Renal pelvis (tissue), 4 donors: ENCODE data around the gene MTG2. TPM values are rescaled to one million over a fixed set of nuclear protein-coding genes. Genes with fewer than 3 reads are reported as not detected.

Experiments used
- DNase-seq: peaks from one replicate; pipeline ENCODE4 v3.0.0-alpha.2; 2013
- polyA plus RNA-seq, 3 donors: library from polyadenylated mRNA; unstranded; fragments of 120-200 nt; gene quantifications; one replicate each; pipeline ENCODE4 v1.2.1, GENCODE V29; 2013; ENCODE audit not compliant: insufficient read length in 3 of 3

MTG2 gene
- polyA plus RNA-seq, 3 donors = 32.2 to 45.6 (median 37.1) TPM

- no peak for DNase-seq
Observed at GRCh38 chr20:62159839-62160238, 23.0 kb upstream of the MTG2 start.

GRCh38 chr20:62160253-62160652 is 22.6 kb upstream of the MTG2 start:
- DNase-seq = no peak

- no peak for DNase-seq
Observed at GRCh38 chr20:62160876-62161275, 22.0 kb upstream of the MTG2 start.

GRCh38 chr20:62161347-62161746 is 21.5 kb upstream of the MTG2 start:
- DNase-seq = no peak

- DNase-seq = no peak
Observed at GRCh38 chr20:62162765-62163484, 19.9 kb upstream of the MTG2 start.

- DNase-seq = no peak
Observed at GRCh38 chr20:62163485-62163865, 19.4 kb upstream of the MTG2 start.

GRCh38 chr20:62163986-62164762 is 18.7 kb upstream of the MTG2 start:
- no peak for DNase-seq

GRCh38 chr20:62164879-62165761 is 17.7 kb upstream of the MTG2 start:
- no peak for DNase-seq

- no peak for DNase-seq
Observed at GRCh38 chr20:62165762-62166399, 16.9 kb upstream of the MTG2 start.

GRCh38 chr20:62167474-62167873 is 15.4 kb upstream of the MTG2 start:
- DNase-seq = no peak

- no peak for DNase-seq
Observed at GRCh38 chr20:62168061-62168460, 14.8 kb upstream of the MTG2 start.

- DNase-seq = no peak
Observed at GRCh38 chr20:62168890-62169435, 13.9 kb upstream of the MTG2 start.

- no peak for DNase-seq
Observed at GRCh38 chr20:62170536-62170935, 12.3 kb upstream of the MTG2 start.

GRCh38 chr20:62171245-62171644 is 11.6 kb upstream of the MTG2 start:
- no peak for DNase-seq

GRCh38 chr20:62172666-62173065 is 10.2 kb upstream of the MTG2 start:
- DNase-seq = no peak

GRCh38 chr20:62174021-62174804 is 8.6 kb upstream of the MTG2 start:
- no peak for DNase-seq

GRCh38 chr20:62174870-62175624 is 7.8 kb upstream of the MTG2 start:
- DNase-seq = no peak

GRCh38 chr20:62175711-62176110 is 7.1 kb upstream of the MTG2 start:
- DNase-seq = no peak

- no peak for DNase-seq
Observed at GRCh38 chr20:62176866-62177265, 6.0 kb upstream of the MTG2 start.

GRCh38 chr20:62177307-62177706 is 5.5 kb upstream of the MTG2 start:
- no peak for DNase-seq
